ENCODE data around the gene FAM228B. TPM values are rescaled to one million over a fixed set of nuclear protein-coding genes. Genes with fewer than 3 reads are reported as not detected.

FAM228B gene
- total RNA-seq, result 8.0 and 10.1 TPM in 2 replicates

GRCh38 chr2:24123195-24123921, at the start of gene FAM228B, which contains the start of gene PFN4:
Gene FAM228B (plus strand): TSS chr2:24123469. CDS start chr2:24124362, 893 bp downstream.
Gene PFN4 (minus strand): TSS chr2:24123334. CDS start chr2:24122535, 799 bp downstream.

DNA sequence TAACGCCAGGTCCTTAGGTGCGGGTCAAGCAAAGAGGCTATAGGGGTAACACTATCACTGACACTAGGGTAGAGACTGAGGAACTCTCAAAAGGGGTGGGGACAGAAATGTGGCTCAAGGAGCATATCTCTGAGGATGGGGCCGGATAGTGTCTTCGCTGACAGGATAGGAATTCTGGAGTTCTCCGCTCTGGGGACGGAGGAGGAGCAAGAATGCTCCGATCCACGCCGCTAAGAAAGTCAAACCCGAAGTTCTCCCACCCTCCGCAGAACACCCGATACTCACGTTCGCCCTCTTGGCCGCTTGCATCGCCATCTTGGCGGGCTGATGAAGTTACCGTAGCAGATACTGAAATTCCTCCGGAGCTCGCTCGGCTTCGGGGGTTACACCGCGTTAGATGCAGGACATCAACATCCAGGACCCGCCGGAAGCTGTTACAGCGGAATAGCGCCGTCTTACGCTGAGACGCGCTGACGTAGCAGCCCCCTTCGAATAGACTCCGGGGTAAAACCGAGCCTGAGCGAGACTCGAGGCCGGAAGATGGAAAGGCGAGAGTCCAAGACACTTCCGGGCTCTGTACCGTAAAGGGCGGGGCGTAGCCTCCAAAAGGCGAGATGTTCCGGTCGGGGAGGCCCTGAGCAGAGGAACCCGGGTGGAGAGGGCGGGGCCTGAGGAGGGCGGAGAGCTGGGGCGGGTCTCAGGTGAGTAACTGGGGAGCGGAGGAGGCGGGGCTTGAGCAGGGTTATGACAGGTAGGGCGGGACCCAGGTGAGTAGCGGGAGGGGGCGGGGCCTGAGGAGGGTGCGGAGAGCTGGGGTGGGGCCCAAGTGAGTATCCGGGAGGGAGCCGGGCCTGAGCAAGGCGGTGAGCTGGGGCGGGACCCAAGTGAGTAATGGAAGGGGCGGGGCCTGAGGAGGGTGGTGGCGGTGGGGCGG, 47.1 kb upstream of the FAM228B start, which contains the start of gene SF3B6:
TSS of gene SF3B6 (minus strand) at position 412 of the 934 bp plus-strand sequence. CDS start at position 315, 97 bp downstream.

DNA sequence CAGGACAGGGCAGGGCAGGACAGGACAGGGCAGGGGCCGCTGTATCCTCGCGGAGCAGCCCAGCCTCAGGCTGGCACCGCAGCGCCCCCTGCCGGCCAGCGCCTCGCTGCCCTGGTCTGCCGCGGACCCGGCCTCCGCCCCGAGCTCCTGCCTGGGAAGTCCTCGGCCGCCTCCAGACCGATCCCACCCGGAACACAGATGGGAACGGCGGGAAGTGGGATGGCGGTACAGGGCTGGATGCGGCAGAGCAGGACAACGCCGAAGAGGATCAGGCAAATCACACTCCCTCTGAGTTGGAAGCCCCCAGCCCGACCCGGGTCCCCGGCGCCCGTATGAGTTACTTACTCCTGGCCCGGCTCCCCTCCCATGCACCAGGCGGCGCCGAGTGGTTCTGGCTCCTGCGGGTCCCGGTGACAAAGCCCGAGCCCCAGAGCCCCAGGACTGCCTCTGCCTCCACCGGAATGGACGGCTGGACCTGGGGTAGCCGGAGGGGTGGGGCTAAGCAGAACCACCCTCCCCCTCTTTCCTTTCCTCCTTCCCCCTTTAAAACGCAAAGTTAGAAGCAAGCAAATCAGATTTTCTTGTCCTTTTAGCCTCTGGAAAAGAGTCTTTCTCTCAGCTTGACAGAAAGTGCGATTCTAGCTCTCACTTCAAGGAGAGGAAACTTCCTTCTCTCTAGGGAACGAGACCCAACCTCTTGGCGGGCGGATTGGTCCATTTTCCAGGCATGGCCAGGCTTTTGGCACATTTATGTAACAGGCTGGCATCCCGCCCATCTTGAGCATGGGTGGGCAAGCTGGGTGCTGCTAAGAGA, 38.7 kb upstream of the FAM228B start, which contains the start of gene TP53I3:
TSS of gene TP53I3 (minus strand) at position 449 of the 814 bp plus-strand sequence. CDS start 508 bp downstream, outside the sequence.

GRCh38 chr2:24174851-24175277, 51.6 kb downstream of the FAM228B start, which contains the start of gene FAM228A:
Gene FAM228A (plus strand): TSS chr2:24175053. CDS start chr2:24175481, 428 bp downstream.

Other genes starting within 250 kb of the FAM228B start
- 11.1 and 16.4 TPM in 2 replicates for gene ATAD2B, start 196.3 kb upstream of the FAM228B start, total RNA-seq
- 13.1 and 16.4 TPM in 2 replicates for gene UBXN2A, start 183.0 kb upstream of the FAM228B start, total RNA-seq
- 0.12 and 0.16 TPM in 2 replicates for gene MFSD2B, start 113.4 kb upstream of the FAM228B start, total RNA-seq
- gene WDCP, start 76.1 kb upstream of the FAM228B start, total RNA-seq, result 7.5 and 8.4 TPM in 2 replicates
- 5.2 TPM in 2 replicates for gene FKBP1B, start 73.7 kb upstream of the FAM228B start, total RNA-seq
- gene SF3B6, start 47.1 kb upstream of the FAM228B start, total RNA-seq, result 57.9 and 70.6 TPM in 2 replicates
- 47.4 and 50.8 TPM in 2 replicates for gene TP53I3, start 38.6 kb upstream of the FAM228B start, total RNA-seq
- 0.16 and 0.97 TPM in 2 replicates for gene PFN4, start 135 bp upstream of the FAM228B start, total RNA-seq
- gene FAM228A, start 51.6 kb downstream of the FAM228B start, total RNA-seq, result 0.24 and 0.32 TPM in 2 replicates
- gene ITSN2, start 237.1 kb downstream of the FAM228B start, total RNA-seq, result 30.0 and 35.9 TPM in 2 replicates